Pancreas (tissue), 10 donors: Measurements from ENCODE around the gene SORCS3. TPM values are rescaled to one million over a fixed set of nuclear protein-coding genes. Genes with fewer than 3 reads are reported as not detected.

ENCODE experiments used
- ATAC-seq, 4 donors: fragments of 200-7000 bp; cut with Tn5 transposase; one replicate each; pipeline versions ENCODE4 v1.8.0 to v1.9.1; 2020; ENCODE audit warnings: mild to moderate bottlenecking in 4 of 4, moderate library complexity in 4 of 4
- DNase-seq, 6 donors: peaks; one replicate each; pipeline ENCODE4 v3.0.0-alpha.2; 2020
- FAIRE-seq: peaks from 2 replicates; lab custom pipeline; 2012; peaks lifted over from hg19 to GRCh38; lab: Jason Lieb, UNC
- H3K27ac ChIP-seq, 4 donors: fragments of 200-600 bp; sonication (generic); 1 replicate in 3 of 4; 2 replicates in 1 of 4; pipeline versions ENCODE4 v1.5.0 to v1.8.0; 2020
- H3K27me3 ChIP-seq, 4 donors: fragments of 200-600 bp; one replicate each; pipeline ENCODE4 v1.8.0; 2021
- H3K36me3 ChIP-seq, 3 donors: fragments of 200-600 bp; sonication (generic) in 1 of 3; one replicate each; pipeline versions ENCODE4 v1.5.0 to v1.8.0; 2020 to 2021
- H3K4me1 ChIP-seq, 3 donors: fragments of 200-600 bp; one replicate each; pipeline ENCODE4 v1.8.0; 2021
- H3K4me3 ChIP-seq, 4 donors: fragments of 200-600 bp; sonication (generic) in 2 of 4; one replicate each; pipeline versions ENCODE4 v1.5.0 to v1.8.0; 2020 to 2021
- H3K9me3 ChIP-seq, 4 donors: fragments of 200-600 bp; one replicate each; pipeline ENCODE4 v1.8.0; 2021
- CTCF ChIP-seq, 4 donors: fragments of 200-600 bp; sonication (generic) in 3 of 4; IDR thresholded peaks; one replicate each; pipeline versions ENCODE4 v1.5.0 to v1.8.0; 2021; ENCODE audit warnings: antibody characterized with exemption in 4 of 4
- whole genome bisulfite sequencing, 2 donors: extraction: QIAGEN DNeasy Blood & Tissue Kit; methylation state at CpG; one replicate each; pipeline ENCODE4 v1.1.7; 2013; 5-methylcytosine and 5-hydroxymethylcytosine counted together
- intact Hi-C, 3 donors: fragments of 100-400 bp; cut with DNase I; formaldehyde crosslinking; loops; one replicate each; pipeline versions ENCODE4 v1.11.1 to v1.14.2; 2022
- polyA plus RNA-seq, 2 donors: library from polyadenylated mRNA; stranded (reverse); fragments of 200-250 nt; gene quantifications; one replicate each; pipeline ENCODE4 v1.2.3, GENCODE V29; 2013
- total RNA-seq, 6 donors: library from RNA; stranded (reverse); fragmentation: NEBNext Ultra II Directional in 4 of 6; extraction: Animal tissue kit (Norgen Biotek cat#: 25700) in 4 of 6; gene quantifications; one replicate each; pipeline versions ENCODE4 v1.2.1 to v1.2.4, GENCODE V29; 2021 to 2023
- donor health status: healthy with polysubstance abuse.
- donor health status: DM: no; HTN: no; CAD: no; lungs with moderate emphysema.
- donor health status: DM: no; HTN: no; CAD: no.
- donor health status: control.
- donor health status: control.
- donor health status: Bipolar disorder and iron deficiency.
- donor health status: DM: yes; HTN: yes; CAD: no.
- donor health status: DM: no; HTN: no; CAD: no.
- donor health status: DM: no; HTN: no; CAD: no.
- donor health status: DM: yes; HTN: yes; CAD: no.

SORCS3 gene
- total and polyA plus RNA-seq, 8 donors: 0.02 TPM; not detected in 7

- Histone ChIP-seq H3K36me3 (no peaks in the 10 kb centered on the region), H3K27ac (no peak overlapping the region), H3K9me3 (no peaks in the 10 kb centered on the region), H3K27me3 (peaks cover 0 to 4% (median 0%) of the 10 kb centered on the region in 4 donors), H3K4me3 (no peak overlapping the region), H3K4me1 (no peaks in the 10 kb centered on the region)
- intact Hi-C loops: no loop called here
- 36 to 38% methylated on average over 6 of the region's 6 CpGs for WGBS, 2 donors
- FAIRE-seq (no peak), DNase-seq (no peak), ATAC-seq (no peak)
- no peak for TF ChIP-seq CTCF (IDR thresholded peaks at IDR 0.05)
Measured at GRCh38 chr10:104774234-104774633, 133.1 kb downstream of the SORCS3 start.

- no peak for ATAC-seq
- FAIRE-seq: no peak
- no peaks in the 10 kb centered on the region for H3K9me3 ChIP-seq
- no peak overlapping the region for H3K27ac ChIP-seq
- no peak overlapping the region for H3K4me3 ChIP-seq
- no peaks in the 10 kb centered on the region for H3K4me1 ChIP-seq
- WGBS, 2 donors: 73 to 78% methylated on average over 4 of the region's 4 CpGs
- no peak for DNase-seq
- no peaks in the 10 kb centered on the region for H3K36me3 ChIP-seq
- TF ChIP-seq CTCF (IDR thresholded peaks at IDR 0.05): no peak
- intact Hi-C loops: no loop called here
- peaks cover 0 to 4% (median 0%) of the 10 kb centered on the region in 4 donors for H3K27me3 ChIP-seq
Measured at GRCh38 chr10:104777086-104777799, 136.2 kb downstream of the SORCS3 start.

GRCh38 chr10:104778371-104778770 is 137.3 kb downstream of the SORCS3 start:
- Histone ChIP-seq H3K9me3 (no peaks in the 10 kb centered on the region), H3K27me3 (peaks cover 0 to 4% (median 0%) of the 10 kb centered on the region in 4 donors), H3K4me1 (no peaks in the 10 kb centered on the region), H3K4me3 (no peak overlapping the region), H3K27ac (no peak overlapping the region), H3K36me3 (no peaks in the 10 kb centered on the region)
- intact Hi-C loops: no loop called here
- TF ChIP-seq CTCF (IDR thresholded peaks at IDR 0.05): no peak
- WGBS, 2 donors: 43 to 53% methylated on average over 3 of the region's 3 CpGs
- DNase-seq (no peak), FAIRE-seq (no peak), ATAC-seq (no peak)

- no peaks in the 10 kb centered on the region for H3K9me3 ChIP-seq
- no peaks in the 10 kb centered on the region for H3K4me1 ChIP-seq
- DNase-seq (no peak), ATAC-seq (no peak), FAIRE-seq (no peak)
- no peak for TF ChIP-seq CTCF (IDR thresholded peaks at IDR 0.05)
- no peak overlapping the region for H3K4me3 ChIP-seq
- no peaks in the 10 kb centered on the region for H3K36me3 ChIP-seq
- no peak overlapping the region for H3K27ac ChIP-seq
- 79 to 82% methylated on average over 14 of the region's 14 CpGs for WGBS, 2 donors
- H3K27me3 ChIP-seq: peaks cover 0 to 4% (median 0%) of the 10 kb centered on the region in 4 donors
- intact Hi-C loops: no loop called here
Measured at GRCh38 chr10:104779701-104780100, 138.6 kb downstream of the SORCS3 start.

- ATAC-seq: no peak
- FAIRE-seq: no peak
- peaks cover 0 to under 1% (median 0%) of the 10 kb centered on the region in 4 donors for H3K27me3 ChIP-seq
- no peak overlapping the region for H3K4me3 ChIP-seq
- TF ChIP-seq CTCF (IDR thresholded peaks at IDR 0.05): no peak
- no peaks in the 10 kb centered on the region for H3K36me3 ChIP-seq
- H3K4me1 ChIP-seq: no peaks in the 10 kb centered on the region
- DNase-seq: no peak
- intact Hi-C loops: no loop called here
- 67 to 74% methylated on average over 5 of the region's 5 CpGs for WGBS, 2 donors
- no peak overlapping the region for H3K27ac ChIP-seq
- no peaks in the 10 kb centered on the region for H3K9me3 ChIP-seq
Measured at GRCh38 chr10:104780165-104780564, 139.1 kb downstream of the SORCS3 start.
